Thyroid gland (tissue), 4 donors: ENCODE measurements around the gene PRRT3.
A peak's percentile ranks its signal among the peaks of the same experiment; 100 is the strongest.

Experiments
- CTCF ChIP-seq, 6 experiments: fragments of 200-600 bp in 3 of 6; fragments of 450-650 bp in 3 of 6; sonication (generic) in 3 of 6; IDR thresholded peaks; one replicate each; pipeline ENCODE4 v1.5.1; 2016 to 2019; ENCODE audit warnings: antibody characterized with exemption in 6 of 6, mild to moderate bottlenecking in 2 of 6, inconsistent platforms in 1 of 6, moderate library complexity in 1 of 6
- POLR2A ChIP-seq, 2 donors: fragments of 450-650 bp; IDR thresholded peaks; one replicate each; pipeline ENCODE4 v1.6.1; 2017; ENCODE audit warnings: antibody characterized with exemption in 2 of 2, mild to moderate bottlenecking in 2 of 2, moderate library complexity in 1 of 2

DNA sequence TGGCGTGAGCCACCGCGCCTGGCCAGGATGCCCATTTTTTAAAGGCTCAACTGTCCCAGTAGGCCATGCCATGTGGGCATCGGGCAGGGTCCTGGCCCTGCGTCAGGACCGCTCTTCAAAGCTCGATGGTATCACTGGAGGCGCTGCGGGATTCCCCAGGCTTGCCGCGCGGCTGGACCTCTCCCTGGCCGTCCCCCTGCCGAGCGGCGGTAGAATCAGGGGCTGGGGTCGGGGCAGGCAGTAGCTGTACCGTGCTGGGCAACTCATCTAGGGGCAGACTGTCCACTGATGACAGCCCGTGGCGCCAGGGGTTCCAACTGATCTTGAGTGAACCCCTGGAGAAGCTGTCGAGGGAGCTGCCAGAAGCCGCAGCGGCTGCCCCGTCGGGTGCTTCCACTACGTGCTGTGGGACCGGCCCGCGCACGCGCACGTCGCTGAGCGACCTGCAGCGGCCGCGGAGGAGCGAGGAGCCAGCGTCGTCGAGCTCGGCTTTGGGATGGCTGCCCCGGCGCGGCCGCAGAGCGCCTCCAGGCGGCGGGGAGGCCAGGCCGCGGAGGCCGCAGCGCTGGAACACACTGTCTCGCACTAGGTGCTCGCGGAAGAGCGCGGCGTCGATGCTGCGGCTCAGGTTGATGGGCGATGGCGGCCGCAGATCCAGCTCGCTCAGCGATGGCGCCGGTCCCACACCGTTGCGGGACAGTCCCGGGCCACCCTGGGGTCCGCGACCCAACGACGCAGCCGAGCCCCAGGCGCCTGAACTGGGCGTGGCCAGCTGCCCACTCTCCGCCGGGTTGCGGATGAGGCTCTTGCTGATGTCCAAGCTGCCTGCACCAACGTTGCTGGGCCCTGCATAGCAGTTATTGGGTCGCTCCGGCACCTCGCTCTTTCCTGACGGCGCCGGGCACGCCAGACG, 5.8 kb downstream of the PRRT3 start:
- peak in 5 of 6 experiments; percentile 18 to 86 (median 74) for TF ChIP-seq CTCF (IDR thresholded peaks at IDR 0.05)
- TF ChIP-seq POLR2A (IDR thresholded peaks at IDR 0.05): peak in 1 of 2 donors; percentile 72
